ENCODE results near the gene ZFAND2B. TPM values are rescaled to one million over a fixed set of nuclear protein-coding genes. Genes with fewer than 3 reads are reported as not detected.

ZFAND2B gene
- total RNA-seq, 1 experiment from 2014 or later: 31.4 TPM

GRCh38 chr2:219225350-219225749, 18.8 kb downstream of the ZFAND2B start:
- RAD21 ChIA-PET (ENCODE audit: low non-redundant PET in 1 of 2, low total read pairs in 2 of 2, uncharacterized antibody in 2 of 2, unreplicated experiment in 2 of 2): no interaction called here
- Histone ChIP-seq H3K36me3 (ENCODE audit: control insufficient read depth in 1 of 2, insufficient read depth in 2 of 2, low read length in 2 of 2) (peaks cover 22 to 25% of the 10 kb centered on the region in 2 experiments; a peak in 3 of 4 replicates), H3K79me2 (ENCODE audit: insufficient read depth, low read length) (peaks cover 20% of the 10 kb centered on the region), H3K9me2 (ENCODE audit: insufficient read depth) (no peaks in the 10 kb centered on the region), H2AFZ (ENCODE audit: low read depth, low read length, poor library complexity, severe bottlenecking) (no peak overlapping the region), H3K27ac (ENCODE audit: low read depth, low read length) (no peak overlapping the region), H3K27me3 (ENCODE audit: insufficient read depth, low read length) (no peaks in the 10 kb centered on the region), H3K9ac (ENCODE audit: low read length) (no peak overlapping the region), H3K4me1 (ENCODE audit: control insufficient read depth in 1 of 2, insufficient read depth in 2 of 2, low read length in 2 of 2) (peaks cover 6 to 12% of the 10 kb centered on the region in 2 experiments; a peak in 3 of 4 replicates), H3K4me2 (ENCODE audit: low read length) (no peak overlapping the region), H3K9me3 (ENCODE audit: control insufficient read depth in 1 of 2, insufficient read depth in 1 of 2, low read depth in 1 of 2, low read length in 2 of 2) (no peaks in the 10 kb centered on the region), H4K20me1 (ENCODE audit: insufficient read depth) (no peaks in the 10 kb centered on the region), H3K4me3 (replicated peaks in 1 of 2; ENCODE audit: low read depth in 1 of 2, low read length in 2 of 2) (no peak overlapping the region)
- POLR2A ChIA-PET: no interaction called here
- DNase-seq (ENCODE audit: low read depth, low spot score) (no peak), ATAC-seq (no peak)
- intact Hi-C loops (cut with micrococcal nuclease): loop anchor here (5.0 kb wide), 1 partner anchor 72 kb away; no protein-coding TSS in a partner anchor
- TF ChIP-seq MAX (IDR thresholded peaks at IDR 0.05): no peak
- no peak for TF ChIP-seq YY1 (IDR thresholded peaks at IDR 0.05; ENCODE audit: extremely low read depth, insufficient replicate concordance, low read depth, low read length)
- TF ChIP-seq SIN3A (IDR thresholded peaks at IDR 0.05; ENCODE audit: low read depth): no peak
- no peak for TF ChIP-seq CTCF (IDR thresholded peaks at IDR 0.05 in 2 of 3, conservative IDR thresholded peaks at IDR 0.05 in 1 of 3; ENCODE audit: borderline replicate concordance in 1 of 3, insufficient read depth in 1 of 3, low read depth in 2 of 3, low read length in 2 of 3)
- TF ChIP-seq CBX3 (IDR thresholded peaks at IDR 0.05; ENCODE audit: low read depth): no peak
- TF ChIP-seq SP1 (IDR thresholded peaks at IDR 0.05; ENCODE audit: low read depth): no peak
- TF ChIP-seq REST (IDR thresholded peaks at IDR 0.05; ENCODE audit: low read depth): no peak
- TF ChIP-seq SRF (IDR thresholded peaks at IDR 0.05; ENCODE audit: low read depth): no peak
- TF ChIP-seq CEBPB (IDR thresholded peaks at IDR 0.05; ENCODE audit: low read depth): no peak
- TF ChIP-seq EZH2phosphoT487 (IDR thresholded peaks at IDR 0.05; ENCODE audit: borderline replicate concordance): no peak
- TF ChIP-seq ZFX (IDR thresholded peaks at IDR 0.05): no peak
- TF ChIP-seq ZBTB33 (IDR thresholded peaks at IDR 0.05; ENCODE audit: extremely low read depth, insufficient replicate concordance, low read length): no peak
- no peak for TF ChIP-seq TCF7L2 (IDR thresholded peaks at IDR 0.05; ENCODE audit: borderline replicate concordance, extremely low read depth, insufficient read depth, insufficient read length)
- no peak for TF ChIP-seq ZNF274 (IDR thresholded peaks at IDR 0.05; ENCODE audit: low read depth, low read length)
- no peak for TF ChIP-seq ATF3 (IDR thresholded peaks at IDR 0.05)
- CTCF ChIA-PET: no interaction called here
- BruUV-seq (replicated peaks): no TSS peak
